GM18507 (cell line): ENCODE results near the gene CRYBB1.

Source experiments
- DNase-seq: peaks from one replicate; pipeline ENCODE4 v3.0.0; 2011; ENCODE audit warnings: low read depth; ENCODE audit not compliant: insufficient read length; ENCODE audit errors: extremely low spot score
- FAIRE-seq: peaks from 2 replicates; lab custom pipeline; 2011; peaks lifted over from hg19 to GRCh38; lab: Jason Lieb, UNC

Gene CRYBB1

GRCh38 chr22:26617271-26618199, at the start of gene CRYBB1:
Gene CRYBB1 (minus strand): TSS chr22:26618027. CDS start chr22:26616319, 1,708 bp downstream.
- DNase-seq (no peak), FAIRE-seq (no peak)

GRCh38 chr22:26667140-26667539, 49.3 kb upstream of the CRYBB1 start:
- FAIRE-seq (no peak), DNase-seq (no peak)

- DNase-seq (no peak), FAIRE-seq (no peak)
Observed at GRCh38 chr22:26665813-26666231, 48.0 kb upstream of the CRYBB1 start.

- FAIRE-seq (peak; percentile 31), DNase-seq (no peak)
Observed at GRCh38 chr22:26663374-26663923, 45.6 kb upstream of the CRYBB1 start.

- DNase-seq (no peak), FAIRE-seq (no peak)
Observed at GRCh38 chr22:26662160-26662559, 44.3 kb upstream of the CRYBB1 start.

GRCh38 chr22:26660961-26661578, 43.2 kb upstream of the CRYBB1 start:
- no peak for FAIRE-seq
- DNase-seq, result no peak

- no peak for DNase-seq
- FAIRE-seq, result no peak
Observed at GRCh38 chr22:26660356-26660755, 42.5 kb upstream of the CRYBB1 start.

GRCh38 chr22:26658671-26659478, 41.0 kb upstream of the CRYBB1 start:
- FAIRE-seq, result peak; percentile 91
- DNase-seq, result no peak

GRCh38 chr22:26658161-26658560, 40.3 kb upstream of the CRYBB1 start:
- DNase-seq (no peak), FAIRE-seq (no peak)

- FAIRE-seq, result no peak
- DNase-seq, result no peak
Observed at GRCh38 chr22:26656891-26657851, 39.3 kb upstream of the CRYBB1 start, which contains the start of gene MIAT. Gene MIAT (plus strand): TSS chr22:26657588.

- FAIRE-seq (no peak), DNase-seq (no peak)
Observed at GRCh38 chr22:26651815-26652214, 34.0 kb upstream of the CRYBB1 start.

GRCh38 chr22:26650722-26651421, 33.0 kb upstream of the CRYBB1 start:
- no peak for FAIRE-seq
- no peak for DNase-seq

GRCh38 chr22:26648528-26649388, 30.9 kb upstream of the CRYBB1 start:
- DNase-seq, result no peak
- no peak for FAIRE-seq

- FAIRE-seq (no peak), DNase-seq (no peak)
Observed at GRCh38 chr22:26648011-26648497, 30.2 kb upstream of the CRYBB1 start.

- no peak for DNase-seq
- FAIRE-seq, result no peak
Observed at GRCh38 chr22:26646158-26646557, 28.3 kb upstream of the CRYBB1 start.

- DNase-seq (no peak), FAIRE-seq (no peak)
Observed at GRCh38 chr22:26643418-26644100, 25.7 kb upstream of the CRYBB1 start.
